ENCODE data around the gene KCNQ1. TPM values are rescaled to one million over a fixed set of nuclear protein-coding genes. Genes with fewer than 3 reads are reported as not detected.

Gene KCNQ1
- total RNA-seq, 1 donor from 2014 or later, result 52.9 TPM

DNA sequence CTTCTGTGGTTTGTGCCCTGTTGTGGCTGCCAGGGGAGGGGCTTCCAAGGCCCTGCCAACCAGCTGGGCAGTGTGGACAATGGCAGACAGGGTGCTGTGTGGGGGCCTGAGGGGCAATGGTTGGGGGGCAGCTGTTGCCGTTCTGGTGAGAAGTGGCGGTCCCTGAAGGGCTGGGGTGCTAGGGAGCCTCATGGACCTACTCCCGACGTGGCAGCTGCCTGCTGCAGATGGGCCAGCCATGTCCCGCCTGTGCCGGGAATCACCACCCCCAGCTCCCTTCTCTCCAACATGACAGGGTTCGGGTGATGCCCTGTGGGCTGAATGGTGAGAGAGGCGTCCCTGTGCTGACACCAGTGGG, 74.2 kb downstream of the KCNQ1 start:
- Histone ChIP-seq H3K9me3 (no peaks in the 10 kb centered on the region), H3K27me3 (no peaks in the 10 kb centered on the region), H3K4me1 (no peaks in the 10 kb centered on the region), H3K4me3 (no peak overlapping the region), H3K27ac (no peak overlapping the region), H3K36me3 (no peaks in the 10 kb centered on the region)
- intact Hi-C loops (cut with DNase I), result no loop called here
- TF ChIP-seq, protein P1, sequence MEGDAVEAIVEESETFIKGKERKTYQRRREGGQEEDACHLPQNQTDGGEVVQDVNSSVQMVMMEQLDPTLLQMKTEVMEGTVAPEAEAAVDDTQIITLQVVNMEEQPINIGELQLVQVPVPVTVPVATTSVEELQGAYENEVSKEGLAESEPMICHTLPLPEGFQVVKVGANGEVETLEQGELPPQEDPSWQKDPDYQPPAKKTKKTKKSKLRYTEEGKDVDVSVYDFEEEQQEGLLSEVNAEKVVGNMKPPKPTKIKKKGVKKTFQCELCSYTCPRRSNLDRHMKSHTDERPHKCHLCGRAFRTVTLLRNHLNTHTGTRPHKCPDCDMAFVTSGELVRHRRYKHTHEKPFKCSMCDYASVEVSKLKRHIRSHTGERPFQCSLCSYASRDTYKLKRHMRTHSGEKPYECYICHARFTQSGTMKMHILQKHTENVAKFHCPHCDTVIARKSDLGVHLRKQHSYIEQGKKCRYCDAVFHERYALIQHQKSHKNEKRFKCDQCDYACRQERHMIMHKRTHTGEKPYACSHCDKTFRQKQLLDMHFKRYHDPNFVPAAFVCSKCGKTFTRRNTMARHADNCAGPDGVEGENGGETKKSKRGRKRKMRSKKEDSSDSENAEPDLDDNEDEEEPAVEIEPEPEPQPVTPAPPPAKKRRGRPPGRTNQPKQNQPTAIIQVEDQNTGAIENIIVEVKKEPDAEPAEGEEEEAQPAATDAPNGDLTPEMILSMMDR (IDR thresholded peaks at IDR 0.05), result no peak
- DNase-seq, result peak; percentile 43
- no peak for ATAC-seq

DNA sequence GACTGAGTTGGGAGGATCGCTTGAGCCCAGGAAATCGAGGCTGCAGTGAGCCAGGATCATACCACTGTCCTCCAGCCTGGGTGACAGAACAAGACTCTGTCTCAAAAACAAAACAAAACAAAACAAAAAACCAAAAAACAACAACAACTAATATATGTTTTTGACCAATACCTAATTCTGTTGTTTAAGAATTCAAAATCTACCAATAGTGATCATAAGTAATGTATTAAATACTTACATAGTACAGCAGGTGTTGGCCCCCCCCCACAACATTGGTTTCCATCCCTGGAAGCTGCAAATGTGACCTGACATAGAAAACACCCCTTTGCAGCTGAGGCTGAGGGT, 74.7 kb downstream of the KCNQ1 start:
- no peaks in the 10 kb centered on the region for H3K4me1 ChIP-seq
- DNase-seq, result no peak
- H3K27ac ChIP-seq, result no peak overlapping the region
- no peaks in the 10 kb centered on the region for H3K27me3 ChIP-seq
- H3K4me3 ChIP-seq, result no peak overlapping the region
- intact Hi-C loops (cut with DNase I), result no loop called here
- no peak for ATAC-seq
- TF ChIP-seq, protein P1 (IDR thresholded peaks at IDR 0.05), result no peak
- H3K9me3 ChIP-seq, result no peaks in the 10 kb centered on the region
- no peaks in the 10 kb centered on the region for H3K36me3 ChIP-seq

DNA sequence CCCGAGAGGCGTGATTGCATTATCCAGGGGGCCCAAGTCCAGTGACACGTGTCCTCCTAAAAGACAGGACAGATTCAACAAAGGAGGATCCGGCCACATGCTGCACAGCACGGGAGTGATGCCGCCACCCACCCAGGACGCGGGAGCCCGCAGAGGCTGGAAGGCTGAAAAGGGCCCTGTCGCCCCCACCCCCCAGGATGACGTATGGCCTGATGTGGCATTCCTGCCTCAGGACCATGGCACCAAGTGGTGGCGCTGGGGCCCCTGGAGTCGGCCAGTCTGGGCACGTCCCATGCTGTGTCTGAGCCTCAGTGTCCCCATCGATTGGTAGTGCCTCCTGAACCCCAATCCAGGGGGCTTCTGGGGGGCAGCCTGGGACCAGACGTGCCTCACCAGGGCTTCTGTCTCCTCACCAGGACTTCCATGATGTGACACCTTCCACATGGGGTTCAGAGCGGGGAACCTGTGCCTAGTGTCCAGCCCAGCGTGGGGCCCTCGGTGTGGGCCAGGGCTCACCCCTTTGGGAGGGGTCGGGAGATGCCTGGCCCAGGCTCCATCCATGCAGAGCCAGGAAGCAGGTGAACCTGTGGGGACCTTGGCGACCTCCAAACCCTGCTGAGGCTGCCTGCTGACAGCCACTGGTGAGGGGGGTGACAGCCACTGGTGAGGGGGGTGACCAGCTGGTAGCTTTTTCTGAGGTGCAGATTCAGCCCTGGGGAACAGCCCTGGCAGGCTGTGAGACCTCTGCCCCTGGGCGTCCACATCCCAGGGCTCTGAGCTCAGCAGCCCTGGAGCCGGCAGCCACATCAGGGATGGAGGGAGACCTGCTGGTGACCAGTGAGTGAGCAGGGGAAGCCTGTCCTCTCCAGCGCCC, 75.3 kb downstream of the KCNQ1 start:
- intact Hi-C loops (cut with DNase I), result no loop called here
- H3K36me3 ChIP-seq, result no peaks in the 10 kb centered on the region
- DNase-seq, result peak; percentile 56
- H3K27me3 ChIP-seq, result no peaks in the 10 kb centered on the region
- no peak overlapping the region for H3K27ac ChIP-seq
- ATAC-seq, result no peak
- H3K9me3 ChIP-seq, result no peaks in the 10 kb centered on the region
- H3K4me1 ChIP-seq, result no peaks in the 10 kb centered on the region
- no peak overlapping the region for H3K4me3 ChIP-seq
- TF ChIP-seq, protein P1 (IDR thresholded peaks at IDR 0.05), result no peak

DNA sequence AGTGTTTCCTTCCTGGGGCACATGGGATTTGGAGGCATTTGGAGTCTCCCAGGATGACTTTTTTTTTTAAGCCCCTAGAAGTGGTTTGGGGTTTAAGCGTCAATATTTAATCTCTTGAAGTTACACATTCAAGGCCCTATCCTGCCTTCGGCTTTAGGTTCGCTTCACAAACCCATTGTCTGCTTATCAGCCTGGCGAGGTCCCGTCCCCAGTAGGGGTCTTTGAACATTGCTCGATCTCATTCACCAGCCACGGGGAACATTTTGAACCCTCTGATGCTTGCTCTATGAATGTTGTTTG, 75.9 kb downstream of the KCNQ1 start:
- Histone ChIP-seq H3K27me3 (no peaks in the 10 kb centered on the region), H3K4me3 (no peak overlapping the region), H3K36me3 (no peaks in the 10 kb centered on the region), H3K9me3 (no peaks in the 10 kb centered on the region), H3K27ac (no peak overlapping the region), H3K4me1 (no peaks in the 10 kb centered on the region)
- DNase-seq (no peak), ATAC-seq (no peak)
- intact Hi-C loops (cut with DNase I), result no loop called here
- TF ChIP-seq, protein P1 (IDR thresholded peaks at IDR 0.05), result no peak

DNA sequence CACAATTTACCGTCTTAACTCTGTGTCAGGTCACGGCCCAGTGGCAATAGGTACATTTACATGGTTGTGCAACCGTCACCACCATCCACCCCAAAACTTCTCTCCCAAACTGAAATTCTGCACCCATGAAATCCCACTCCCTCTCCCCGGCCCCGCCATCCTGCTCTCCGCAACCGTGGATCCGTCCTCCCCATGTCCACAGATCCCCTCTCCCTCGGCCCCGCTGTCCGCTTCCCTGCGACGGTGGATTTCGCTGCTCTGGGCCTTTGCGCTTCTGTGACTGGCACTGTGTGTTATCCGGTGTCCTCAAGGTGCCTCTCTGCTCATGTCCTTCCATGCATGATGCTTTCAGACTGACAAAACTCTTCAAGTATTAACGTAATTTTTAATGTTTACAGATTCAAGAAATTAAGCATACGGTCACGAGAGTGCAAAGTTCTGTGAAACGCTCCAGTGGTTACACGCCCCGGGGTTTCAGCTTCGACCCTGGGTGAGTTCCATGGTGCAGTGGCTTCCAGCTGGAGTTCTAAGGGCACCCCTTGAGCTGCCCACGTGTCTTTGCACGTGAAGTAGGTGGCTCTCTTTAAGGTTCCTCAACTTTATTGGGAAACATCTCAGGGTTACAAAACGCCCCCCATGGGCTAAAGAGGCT, 76.4 kb downstream of the KCNQ1 start:
- H3K27me3 ChIP-seq, result no peaks in the 10 kb centered on the region
- no peaks in the 10 kb centered on the region for H3K9me3 ChIP-seq
- TF ChIP-seq, protein P1 (IDR thresholded peaks at IDR 0.05), result no peak
- H3K4me3 ChIP-seq, result no peak overlapping the region
- intact Hi-C loops (cut with DNase I), result no loop called here
- no peaks in the 10 kb centered on the region for H3K4me1 ChIP-seq
- no peaks in the 10 kb centered on the region for H3K36me3 ChIP-seq
- no peak for ATAC-seq
- DNase-seq, result no peak
- H3K27ac ChIP-seq, result no peak overlapping the region

Measured in upper lobe of right lung (tissue), 1 donor.